HG03135 (cell line): Measurements from ENCODE around the gene RBM15B.

Experiments used
- ATAC-seq: cut with Tn5 transposase; IDR thresholded peaks from one replicate; pipeline ENCODE4 v1.9.1; 2021; ENCODE audit warnings: mild to moderate bottlenecking, moderate library complexity; ENCODE audit not compliant: unreplicated experiment

Gene RBM15B

GRCh38 chr3:51390246-51391074 is 625 bp upstream of the RBM15B start:
- peak; percentile 9 for ATAC-seq

GRCh38 chr3:51391566-51392354 is 675 bp downstream of the RBM15B start:
- peak; percentile 8 for ATAC-seq

- no peak for ATAC-seq
Measured at GRCh38 chr3:51392355-51393133, 1.5 kb downstream of the RBM15B start.

- no peak for ATAC-seq
Measured at GRCh38 chr3:51393134-51393495, 2.0 kb downstream of the RBM15B start.

- ATAC-seq: no peak
Measured at GRCh38 chr3:51393564-51393963, 2.5 kb downstream of the RBM15B start.

- ATAC-seq: no peak
Measured at GRCh38 chr3:51394541-51394940, 3.5 kb downstream of the RBM15B start.

GRCh38 chr3:51395493-51396213 is 4.6 kb downstream of the RBM15B start:
- ATAC-seq: no peak

- no peak for ATAC-seq
Measured at GRCh38 chr3:51396401-51396800, 5.3 kb downstream of the RBM15B start.

- ATAC-seq: no peak
Measured at GRCh38 chr3:51397392-51397791, 6.3 kb downstream of the RBM15B start.

- no peak for ATAC-seq
Measured at GRCh38 chr3:51398595-51399310, 7.7 kb downstream of the RBM15B start.

- ATAC-seq: no peak
Measured at GRCh38 chr3:51400166-51400565, 9.1 kb downstream of the RBM15B start.

- ATAC-seq: no peak
Measured at GRCh38 chr3:51401735-51402134, 10.7 kb downstream of the RBM15B start.

GRCh38 chr3:51403675-51404074 is 12.6 kb downstream of the RBM15B start:
- ATAC-seq: no peak

- no peak for ATAC-seq
Measured at GRCh38 chr3:51408021-51408420, 16.9 kb downstream of the RBM15B start.

- ATAC-seq: no peak
Measured at GRCh38 chr3:51408813-51409212, 17.7 kb downstream of the RBM15B start.

GRCh38 chr3:51422211-51422610 is 31.1 kb downstream of the RBM15B start:
- ATAC-seq: no peak

- ATAC-seq: no peak
Measured at GRCh38 chr3:51426921-51427320, 35.8 kb downstream of the RBM15B start.

- no peak for ATAC-seq
Measured at GRCh38 chr3:51429138-51429537, 38.1 kb downstream of the RBM15B start.

- no peak for ATAC-seq
Measured at GRCh38 chr3:51434110-51434509, 43.0 kb downstream of the RBM15B start.

- ATAC-seq: no peak
Measured at GRCh38 chr3:51434746-51435327, 43.8 kb downstream of the RBM15B start.
